Large intestine (tissue), 3 donors: Measurements from ENCODE around the gene PCDHA12. TPM values are rescaled to one million over a fixed set of nuclear protein-coding genes. Genes with fewer than 3 reads are reported as not detected.
"Not testable (repeated sequence)": the region's sequence is repeated elsewhere in the genome, so short reads cannot be mapped to it uniquely, and the experiment has no call there.

Experiments
- DNase-seq, 2 donors: peaks; one replicate each; pipeline versions ENCODE4 v3.0.0 to v3.0.0-alpha.2; 2013
- H3K27ac ChIP-seq: one replicate; pipeline ENCODE4 v1.5.1; 2013; ENCODE audit warnings: low read length
- H3K27me3 ChIP-seq: 2 replicates; pipeline ENCODE4 v1.6.1; 2013; ENCODE audit warnings: low read length; ENCODE audit not compliant: control insufficient read depth, insufficient read depth
- H3K36me3 ChIP-seq: 2 replicates; pipeline ENCODE4 v1.6.1; 2013; ENCODE audit warnings: low read length; ENCODE audit not compliant: control insufficient read depth, insufficient read depth
- H3K4me1 ChIP-seq: one replicate; pipeline ENCODE4 v1.6.1; 2013; ENCODE audit warnings: low read length; ENCODE audit not compliant: control insufficient read depth, insufficient read depth
- H3K4me3 ChIP-seq: one replicate; pipeline ENCODE4 v1.5.1; 2013; ENCODE audit warnings: low read length
- H3K9me3 ChIP-seq: one replicate; pipeline ENCODE4 v1.6.1; 2013; ENCODE audit warnings: mild to moderate bottlenecking, low read depth, low read length, moderate library complexity; ENCODE audit not compliant: control insufficient read depth
- WGBS: methylation state at CpG from one replicate; pipeline ENCODE4 v1.1.5; 2013; ENCODE audit warnings: low lambda C conversion rate; ENCODE audit not compliant: insufficient coverage; 5-methylcytosine and 5-hydroxymethylcytosine counted together
- polyA plus RNA-seq: library from polyadenylated mRNA; unstranded; fragments of 120-200 nt; gene quantifications from one replicate; pipeline ENCODE4 v1.2.1, GENCODE V29; 2013

Gene PCDHA12
- polyA plus RNA-seq, 1 donor: 0.48 TPM

GRCh38 chr5:140862441-140863295, 12.4 kb upstream of the PCDHA12 start:
- Histone ChIP-seq H3K4me1 (no peaks in the 10 kb centered on the region), H3K4me3 (no peak overlapping the region), H3K27ac (no peak overlapping the region), H3K9me3 (peaks cover 25% of the 10 kb centered on the region), H3K27me3 (no peaks in the 10 kb centered on the region), H3K36me3 (no peaks in the 10 kb centered on the region)
- DNase-seq: no peak
- no CpG with 5 or more reads among the region's 76 CpGs for WGBS

GRCh38 chr5:140868721-140869554, 6.2 kb upstream of the PCDHA12 start, which contains the start of gene PCDHA11:
PCDHA11 (plus strand) TSS chr5:140868957; CDS start chr5:140869104, 147 bp downstream.
- no peak for DNase-seq
- H3K27me3 ChIP-seq: peaks cover 6% of the 10 kb centered on the region
- H3K27ac ChIP-seq: no peak within 1 kb of the TSS
- H3K36me3 ChIP-seq: no peaks in the 10 kb centered on the region
- peaks cover 23% of the 10 kb centered on the region for H3K9me3 ChIP-seq
- WGBS: 11% methylated on average over 1 of the region's 41 CpGs
- H3K4me1 ChIP-seq: no peaks in the 10 kb centered on the region
- H3K4me3 ChIP-seq: no peak within 1 kb of the TSS

- no peak for DNase-seq
- no peak overlapping the region for H3K27ac ChIP-seq
- peaks cover 23% of the 10 kb centered on the region for H3K9me3 ChIP-seq
- no peaks in the 10 kb centered on the region for H3K36me3 ChIP-seq
- H3K4me3 ChIP-seq: no peak overlapping the region
- no peaks in the 10 kb centered on the region for H3K4me1 ChIP-seq
- peaks cover 6% of the 10 kb centered on the region for H3K27me3 ChIP-seq
- 10% methylated on average over 2 of the region's 5 CpGs for WGBS
These were observed 5.6 kb upstream of the PCDHA12 start for GRCh38 chr5:140869555-140869886.

GRCh38 chr5:140870221-140871201, 4.6 kb upstream of the PCDHA12 start:
- H3K36me3 ChIP-seq: no peaks in the 10 kb centered on the region
- H3K27me3 ChIP-seq: peaks cover 10% of the 10 kb centered on the region
- no peak overlapping the region for H3K27ac ChIP-seq
- peaks cover 26% of the 10 kb centered on the region for H3K9me3 ChIP-seq
- WGBS: no CpG with 5 or more reads among the region's 114 CpGs
- no peak for DNase-seq
- H3K4me1 ChIP-seq: no peaks in the 10 kb centered on the region
- no peak overlapping the region for H3K4me3 ChIP-seq

GRCh38 chr5:140876541-140877261, 1.6 kb downstream of the PCDHA12 start:
- not testable (repeated sequence) for DNase-seq, H3K4me3 ChIP-seq, H3K27ac ChIP-seq, H3K36me3 ChIP-seq, H3K4me1 ChIP-seq, H3K27me3 ChIP-seq
- peaks cover 30% of the 10 kb centered on the region for H3K9me3 ChIP-seq
- no CpG with 5 or more reads among the region's 80 CpGs for WGBS

GRCh38 chr5:140877262-140877581, 2.1 kb downstream of the PCDHA12 start:
- DNase-seq: no peak
- Histone ChIP-seq H3K36me3 (no peaks in the 10 kb centered on the region), H3K4me3 (no peak overlapping the region), H3K4me1 (no peaks in the 10 kb centered on the region), H3K9me3 (peaks cover 33% of the 10 kb centered on the region), H3K27me3 (peaks cover 10% of the 10 kb centered on the region), H3K27ac (no peak overlapping the region)
- no CpG with 5 or more reads among the region's 37 CpGs for WGBS

- WGBS: no CpG with 5 or more reads among the region's 35 CpGs
- no peaks in the 10 kb centered on the region for H3K36me3 ChIP-seq
- no peaks in the 10 kb centered on the region for H3K4me1 ChIP-seq
- no peak for DNase-seq
- no peak within 1 kb of the TSS for H3K27ac ChIP-seq
- peaks cover 35% of the 10 kb centered on the region for H3K9me3 ChIP-seq
- peaks cover 8% of the 10 kb centered on the region for H3K27me3 ChIP-seq
- no peak within 1 kb of the TSS for H3K4me3 ChIP-seq
These were observed 6.9 kb downstream of the PCDHA12 start, which contains the start of gene PCDHA13 for GRCh38 chr5:140881889-140882590. PCDHA13 (plus strand) TSS chr5:140882124; CDS start chr5:140882269, 145 bp downstream.

- H3K9me3 ChIP-seq: peaks cover 30% of the 10 kb centered on the region
- 38% methylated on average over 4 of the region's 12 CpGs for WGBS
- H3K27me3 ChIP-seq: peaks cover 8% of the 10 kb centered on the region
- DNase-seq: no peak
- H3K4me3 ChIP-seq: no peak overlapping the region
- no peaks in the 10 kb centered on the region for H3K4me1 ChIP-seq
- no peaks in the 10 kb centered on the region for H3K36me3 ChIP-seq
- H3K27ac ChIP-seq: no peak overlapping the region
These were observed 7.4 kb downstream of the PCDHA12 start for GRCh38 chr5:140882591-140882899.

- WGBS: no CpG with 5 or more reads among the region's 41 CpGs
- Histone ChIP-seq H3K4me3 (no peak overlapping the region), H3K27ac (no peak overlapping the region), H3K9me3 (peaks cover 24% of the 10 kb centered on the region), H3K4me1 (no peaks in the 10 kb centered on the region), H3K27me3 (peaks cover 8% of the 10 kb centered on the region), H3K36me3 (no peaks in the 10 kb centered on the region)
- DNase-seq: no peak
These were observed 8.3 kb downstream of the PCDHA12 start for GRCh38 chr5:140883373-140883772.
